Transverse colon (tissue), 4 donors: ENCODE measurements around the gene FNTB. TPM values are rescaled to one million over a fixed set of nuclear protein-coding genes. Genes with fewer than 3 reads are reported as not detected.

Source experiments
- DNase-seq: peaks from one replicate; pipeline ENCODE4 v3.0.0-alpha.2; 2019
- H3K27ac ChIP-seq, 4 donors: fragments of 200-600 bp; sonication (generic); 2 replicates each; pipeline ENCODE4 v1.5.1; 2016 to 2018; ENCODE audit warnings: inconsistent platforms in 4 of 4
- H3K27me3 ChIP-seq: fragments of 200-600 bp; sonication (generic); 2 replicates; pipeline ENCODE4 v1.5.1; 2017; ENCODE audit warnings: inconsistent platforms
- H3K36me3 ChIP-seq, 4 donors: fragments of 200-600 bp; sonication (generic); 2 replicates each; pipeline ENCODE4 v1.5.1; 2017 to 2019; ENCODE audit warnings: inconsistent platforms in 4 of 4
- H3K4me1 ChIP-seq, 4 donors: fragments of 200-600 bp; sonication (generic); 2 replicates each; pipeline ENCODE4 v1.5.1; 2017 to 2020; ENCODE audit warnings: inconsistent platforms in 4 of 4
- H3K4me3 ChIP-seq, 4 donors: fragments of 200-600 bp; sonication (generic); 1 replicate in 1 of 4; 2 replicates in 3 of 4; pipeline versions ENCODE4 v1.5.1 to v1.6.1; 2017 to 2019; ENCODE audit warnings: inconsistent platforms in 4 of 4
- H3K9me3 ChIP-seq, 2 donors: fragments of 200-600 bp; sonication (generic); 2 replicates each; pipeline ENCODE4 v1.5.1; 2017 to 2019; ENCODE audit warnings: inconsistent platforms in 2 of 2
- CTCF ChIP-seq, 5 experiments: fragments of 200-600 bp in 3 of 5; fragments of 450-650 bp in 2 of 5; sonication (generic) in 3 of 5; IDR thresholded peaks; 1 replicate in 2 of 5; 2 replicates in 3 of 5; pipeline ENCODE4 v1.5.1; 2016 to 2017; ENCODE audit warnings: antibody characterized with exemption in 5 of 5, inconsistent platforms in 3 of 5, mild to moderate bottlenecking in 2 of 5, moderate library complexity in 1 of 5
- EP300 ChIP-seq: sonication (generic); formaldehyde crosslinking; IDR thresholded peaks from one replicate; pipeline ENCODE4 v1.6.1; 2017; ENCODE audit warnings: antibody characterized with exemption, low read depth
- POLR2A ChIP-seq: fragments of 450-650 bp; IDR thresholded peaks from one replicate; pipeline ENCODE4 v1.6.1; 2016; ENCODE audit warnings: antibody characterized with exemption, mild to moderate bottlenecking, moderate library complexity
- POLR2AphosphoS5 ChIP-seq, 3 donors: sonication (generic); formaldehyde crosslinking; IDR thresholded peaks; one replicate each; pipeline ENCODE4 v1.6.1; 2016; ENCODE audit warnings: antibody characterized with exemption in 3 of 3
- WGBS, 2 donors: methylation state at CpG; one replicate each; pipeline ENCODE4 v1.1.5; 2018; ENCODE audit warnings: low coverage in 1 of 2; 5-methylcytosine and 5-hydroxymethylcytosine counted together
- in situ Hi-C, 4 donors: fragments of 200-750 bp; cut with MboI; loops; one replicate each; pipeline versions ENCODE4 v1.15.0 to v1.15.1; 2017; ENCODE audit warnings: low sequenced_read_pairs in 3 of 4, low pct_ligation_motif_present in 1 of 4, low pct_unique_long_range_greater_than_20kb in 1 of 4
- intact Hi-C: fragments of 100-400 bp; cut with DNase I; formaldehyde crosslinking; loops from one replicate; pipeline ENCODE4 v1.15.1; 2023; ENCODE audit warnings: low total_unique reads
- total RNA-seq, 4 donors: library from RNA; depleted of rRNA; stranded (reverse); fragments of >200 nt; gene quantifications; one replicate each; pipeline ENCODE4 v1.1.0, GENCODE V29; 2016

FNTB gene
- total RNA-seq, 4 donors from 2014 or later = 6.5 to 77.2 (median 12.7) TPM

- TF ChIP-seq EP300 (no peak), POLR2AphosphoS5 (IDR thresholded peaks at IDR 0.05) (no peak), POLR2A (no peak)
- Histone ChIP-seq H3K27ac (peak overlapping the region; percentile 64 to 89 (median 86)), H3K36me3 (no peaks in the 10 kb centered on the region), H3K27me3 (no peaks in the 10 kb centered on the region), H3K4me1 (peaks cover 0 to 45% (median 22%) of the 10 kb centered on the region in 4 donors), H3K9me3 (no peaks in the 10 kb centered on the region), H3K4me3 (no peak overlapping the region)
- intact Hi-C loops (no loop called here), in situ Hi-C loops (no loop called here)
- WGBS, 2 donors = 73% methylated on average over 6 of the region's 6 CpGs; no CpG with 5 or more reads in 1 of the 2 donors
- DNase-seq = no peak
These were observed 43.1 kb upstream of the FNTB start for GRCh38 chr14:64943556-64943955.

GRCh38 chr14:64944041-64944440 is 42.7 kb upstream of the FNTB start:
- in situ Hi-C loops (no loop called here), intact Hi-C loops (no loop called here)
- no peak for DNase-seq
- Histone ChIP-seq H3K27me3 (no peaks in the 10 kb centered on the region), H3K9me3 (no peaks in the 10 kb centered on the region), H3K4me1 (peaks cover 0 to 41% (median 20%) of the 10 kb centered on the region in 4 donors), H3K4me3 (no peak overlapping the region), H3K36me3 (no peaks in the 10 kb centered on the region), H3K27ac (peak overlapping the region; percentile 64 to 89 (median 86))
- TF ChIP-seq CTCF (IDR thresholded peaks at IDR 0.05) (no peak), POLR2AphosphoS5 (IDR thresholded peaks at IDR 0.05) (no peak), EP300 (no peak), POLR2A (no peak)
- 87% methylated on average over 2 of the region's 2 CpGs; no CpG with 5 or more reads in 1 of the 2 donors for WGBS, 2 donors

- in situ Hi-C loops (no loop called here), intact Hi-C loops (no loop called here)
- H3K36me3 ChIP-seq = no peaks in the 10 kb centered on the region
- H3K4me3 ChIP-seq = no peak overlapping the region
- WGBS, 2 donors = 90 to 100% methylated on average over 1 to 4 of the region's 4 CpGs
- no peaks in the 10 kb centered on the region for H3K9me3 ChIP-seq
- no peak for DNase-seq
- H3K4me1 ChIP-seq = peaks cover 0 to 33% (median 14%) of the 10 kb centered on the region in 4 donors
- H3K27ac ChIP-seq = no peak overlapping the region
- TF ChIP-seq POLR2A = no peak
- TF ChIP-seq CTCF (IDR thresholded peaks at IDR 0.05) = no peak
- no peak for TF ChIP-seq POLR2AphosphoS5 (IDR thresholded peaks at IDR 0.05)
- no peak for TF ChIP-seq EP300
- H3K27me3 ChIP-seq = no peaks in the 10 kb centered on the region
These were observed 41.8 kb upstream of the FNTB start for GRCh38 chr14:64944861-64945260.

- H3K27me3 ChIP-seq = no peaks in the 10 kb centered on the region
- H3K4me1 ChIP-seq = peaks cover 0 to 25% (median 10%) of the 10 kb centered on the region in 4 donors
- 80 to 87% methylated on average over 1 to 12 of the region's 12 CpGs for WGBS, 2 donors
- no peak overlapping the region for H3K4me3 ChIP-seq
- DNase-seq = no peak
- H3K9me3 ChIP-seq = no peaks in the 10 kb centered on the region
- TF ChIP-seq EP300 = no peak
- no peak for TF ChIP-seq POLR2AphosphoS5 (IDR thresholded peaks at IDR 0.05)
- no peak for TF ChIP-seq POLR2A
- TF ChIP-seq CTCF (IDR thresholded peaks at IDR 0.05) = no peak
- intact Hi-C loops (no loop called here), in situ Hi-C loops (no loop called here)
- H3K27ac ChIP-seq = no peak overlapping the region
- no peaks in the 10 kb centered on the region for H3K36me3 ChIP-seq
These were observed 41.1 kb upstream of the FNTB start for GRCh38 chr14:64945431-64946178.
